ENCODE data around the gene QKI. TPM values are rescaled to one million over a fixed set of nuclear protein-coding genes. Genes with fewer than 3 reads are reported as not detected.

The QKI gene
- total RNA-seq, 1 experiment from 2014 or later: 64.3 TPM

DNA sequence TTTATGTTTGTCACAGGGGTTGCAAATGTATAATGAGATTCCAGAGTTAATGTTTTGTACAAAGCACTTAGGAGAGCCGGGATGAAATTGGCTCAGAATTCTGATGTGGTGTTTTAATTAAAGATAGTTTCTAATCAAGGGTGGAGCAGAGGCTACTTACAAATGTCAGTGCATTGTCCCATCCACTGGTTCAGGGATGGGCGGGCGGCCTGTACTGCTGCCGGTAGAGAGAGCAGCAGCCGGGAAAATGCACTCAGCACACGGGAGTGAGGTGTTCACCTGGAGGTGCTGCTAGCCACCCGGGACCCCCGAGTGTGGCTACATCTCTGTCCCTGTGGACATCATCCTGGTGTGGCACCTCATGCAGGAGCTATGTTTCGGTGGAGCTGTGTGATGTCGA, 193.3 kb downstream of the QKI start:
- intact Hi-C loops (cut with micrococcal nuclease): no loop called here
- H3K9me2 ChIP-seq (replicated peaks; ENCODE audit: low read length): no peaks in the 10 kb centered on the region
- H3K9ac ChIP-seq (ENCODE audit: low read length): no peak overlapping the region
- no peaks in the 10 kb centered on the region for H3K9me3 ChIP-seq (ENCODE audit: low read length)
- H3F3A ChIP-seq (ENCODE audit: low read length, unreplicated experiment): no peaks in the 10 kb centered on the region
- no peak overlapping the region for H3K4me3 ChIP-seq (ENCODE audit: low read length)
- no peak for DNase-seq
- TF ChIP-seq EZH2 (IDR thresholded peaks at IDR 0.05; ENCODE audit: low read length, unreplicated experiment) (no peak), EZH2phosphoT487 (IDR thresholded peaks at IDR 0.05; ENCODE audit: borderline replicate concordance, low read length) (no peak)
- TF ChIP-seq, protein P1, sequence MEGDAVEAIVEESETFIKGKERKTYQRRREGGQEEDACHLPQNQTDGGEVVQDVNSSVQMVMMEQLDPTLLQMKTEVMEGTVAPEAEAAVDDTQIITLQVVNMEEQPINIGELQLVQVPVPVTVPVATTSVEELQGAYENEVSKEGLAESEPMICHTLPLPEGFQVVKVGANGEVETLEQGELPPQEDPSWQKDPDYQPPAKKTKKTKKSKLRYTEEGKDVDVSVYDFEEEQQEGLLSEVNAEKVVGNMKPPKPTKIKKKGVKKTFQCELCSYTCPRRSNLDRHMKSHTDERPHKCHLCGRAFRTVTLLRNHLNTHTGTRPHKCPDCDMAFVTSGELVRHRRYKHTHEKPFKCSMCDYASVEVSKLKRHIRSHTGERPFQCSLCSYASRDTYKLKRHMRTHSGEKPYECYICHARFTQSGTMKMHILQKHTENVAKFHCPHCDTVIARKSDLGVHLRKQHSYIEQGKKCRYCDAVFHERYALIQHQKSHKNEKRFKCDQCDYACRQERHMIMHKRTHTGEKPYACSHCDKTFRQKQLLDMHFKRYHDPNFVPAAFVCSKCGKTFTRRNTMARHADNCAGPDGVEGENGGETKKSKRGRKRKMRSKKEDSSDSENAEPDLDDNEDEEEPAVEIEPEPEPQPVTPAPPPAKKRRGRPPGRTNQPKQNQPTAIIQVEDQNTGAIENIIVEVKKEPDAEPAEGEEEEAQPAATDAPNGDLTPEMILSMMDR (conservative IDR thresholded peaks at IDR 0.05; ENCODE audit: low read depth, low read length): no peak
- no peaks in the 10 kb centered on the region for H4K20me1 ChIP-seq (ENCODE audit: low read length)
- ChIA-PET CTCF (no interaction called here), POLR2A (ENCODE audit: unreplicated experiment) (no interaction called here)
- no peaks in the 10 kb centered on the region for H3K4me1 ChIP-seq (ENCODE audit: insufficient read depth, low read length)
- no peak for ATAC-seq
- no peak overlapping the region for H3K4me2 ChIP-seq (ENCODE audit: low read length)
- no peaks in the 10 kb centered on the region for H3K79me2 ChIP-seq (ENCODE audit: low read length)
- no peak overlapping the region for H3K27ac ChIP-seq (ENCODE audit: low read length)
- no peak overlapping the region for H2AFZ ChIP-seq (ENCODE audit: low read length)
- no TSS peak for BruUV-seq (replicated peaks)
- H3K27me3 ChIP-seq (ENCODE audit: low read length): no peaks in the 10 kb centered on the region
- H3K36me3 ChIP-seq (ENCODE audit: low read depth, low read length): no peaks in the 10 kb centered on the region

DNA sequence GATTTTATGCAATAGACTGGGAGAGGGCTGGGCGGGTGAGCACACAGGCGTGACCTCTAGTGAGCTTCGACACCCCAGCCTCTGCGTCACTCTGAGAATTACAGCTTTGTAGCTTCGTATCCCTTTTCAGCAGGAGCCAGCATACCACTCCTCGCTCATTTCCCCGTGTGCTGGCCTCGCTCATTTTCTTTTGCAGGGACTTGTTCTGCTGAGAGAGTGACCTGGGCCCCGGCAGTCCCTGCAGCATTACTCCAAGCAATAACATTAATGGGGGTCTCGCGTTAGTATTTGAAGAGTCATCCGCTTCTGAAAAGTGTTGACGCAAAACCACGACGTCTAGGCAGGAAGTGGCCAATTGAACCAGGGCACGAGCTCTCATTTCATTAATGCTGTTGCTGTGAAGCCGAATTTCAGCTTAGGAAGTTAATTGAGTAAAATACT, 193.7 kb downstream of the QKI start:
- Histone ChIP-seq H3K27me3 (ENCODE audit: low read length) (no peaks in the 10 kb centered on the region), H3K79me2 (ENCODE audit: low read length) (no peaks in the 10 kb centered on the region), H3K36me3 (ENCODE audit: low read depth, low read length) (no peaks in the 10 kb centered on the region), H3K9ac (ENCODE audit: low read length) (no peak overlapping the region), H3K9me2 (replicated peaks; ENCODE audit: low read length) (no peaks in the 10 kb centered on the region), H2AFZ (ENCODE audit: low read length) (no peak overlapping the region), H3K4me3 (ENCODE audit: low read length) (no peak overlapping the region), H3K4me2 (ENCODE audit: low read length) (no peak overlapping the region), H4K20me1 (ENCODE audit: low read length) (no peaks in the 10 kb centered on the region), H3F3A (ENCODE audit: low read length, unreplicated experiment) (no peaks in the 10 kb centered on the region), H3K9me3 (ENCODE audit: low read length) (no peaks in the 10 kb centered on the region), H3K27ac (ENCODE audit: low read length) (no peak overlapping the region), H3K4me1 (ENCODE audit: insufficient read depth, low read length) (no peaks in the 10 kb centered on the region)
- CTCF ChIA-PET: no interaction called here
- POLR2A ChIA-PET (ENCODE audit: unreplicated experiment): no interaction called here
- TF ChIP-seq EZH2phosphoT487 (IDR thresholded peaks at IDR 0.05; ENCODE audit: borderline replicate concordance, low read length) (no peak), EZH2 (IDR thresholded peaks at IDR 0.05; ENCODE audit: low read length, unreplicated experiment) (no peak)
- TF ChIP-seq, protein P1 (conservative IDR thresholded peaks at IDR 0.05; ENCODE audit: low read depth, low read length): no peak
- DNase-seq: no peak
- intact Hi-C loops (cut with micrococcal nuclease): no loop called here
- no TSS peak for BruUV-seq (replicated peaks)
- no peak for ATAC-seq

DNA sequence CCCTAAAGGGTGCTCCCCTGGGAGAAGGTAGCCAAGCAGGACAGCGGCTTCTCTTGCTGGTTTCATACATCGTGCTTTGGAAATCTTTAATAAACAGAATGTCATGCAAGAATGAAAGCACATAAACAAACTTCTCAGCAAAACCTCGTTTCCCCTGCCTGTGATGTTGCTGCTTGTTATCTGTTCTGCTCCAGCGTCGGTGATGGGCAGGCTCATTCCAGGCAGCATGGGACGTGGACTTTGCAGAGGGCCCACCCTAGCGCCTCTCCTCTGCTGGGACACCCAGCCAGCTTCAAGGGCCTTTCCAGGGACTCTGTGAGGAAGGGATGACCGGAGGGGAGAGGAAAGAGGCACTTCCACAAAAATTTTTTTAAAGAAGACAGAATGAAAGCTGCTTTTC, 197.7 kb downstream of the QKI start:
- POLR2A ChIA-PET (ENCODE audit: unreplicated experiment): no interaction called here
- ATAC-seq: no peak

More for the DNA sequence above, 197.7 kb downstream of the QKI start:
- H3K4me2 ChIP-seq (ENCODE audit: low read length): no peak overlapping the region
- no peak overlapping the region for H3K27ac ChIP-seq (ENCODE audit: low read length)
- H3K4me1 ChIP-seq (ENCODE audit: insufficient read depth, low read length): no peaks in the 10 kb centered on the region
- intact Hi-C loops (cut with micrococcal nuclease): no loop called here
- no peaks in the 10 kb centered on the region for H3K9me3 ChIP-seq (ENCODE audit: low read length)
- BruUV-seq (replicated peaks): no TSS peak
- TF ChIP-seq EZH2 (IDR thresholded peaks at IDR 0.05; ENCODE audit: low read length, unreplicated experiment): no peak
- TF ChIP-seq EZH2phosphoT487 (IDR thresholded peaks at IDR 0.05; ENCODE audit: borderline replicate concordance, low read length): no peak
- TF ChIP-seq, protein P1 (conservative IDR thresholded peaks at IDR 0.05; ENCODE audit: low read depth, low read length): no peak
- no peak overlapping the region for H2AFZ ChIP-seq (ENCODE audit: low read length)
- no peak overlapping the region for H3K4me3 ChIP-seq (ENCODE audit: low read length)
- H3K27me3 ChIP-seq (ENCODE audit: low read length): no peaks in the 10 kb centered on the region
- H3F3A ChIP-seq (ENCODE audit: low read length, unreplicated experiment): no peaks in the 10 kb centered on the region
- no peaks in the 10 kb centered on the region for H3K9me2 ChIP-seq (replicated peaks; ENCODE audit: low read length)
- no peaks in the 10 kb centered on the region for H3K79me2 ChIP-seq (ENCODE audit: low read length)
- no peaks in the 10 kb centered on the region for H3K36me3 ChIP-seq (ENCODE audit: low read depth, low read length)
- DNase-seq: no peak
- H4K20me1 ChIP-seq (ENCODE audit: low read length): no peaks in the 10 kb centered on the region
- CTCF ChIA-PET: no interaction called here
- no peak overlapping the region for H3K9ac ChIP-seq (ENCODE audit: low read length)

Measured in PC-3 (cell line).